Stimulated activated memory B cell treated with anti-CD40 and anti-IgM and Interleukin-4, amounts not matched to agents 10 μg/mL and 1 μg/mL and 100 μg/mL, for 72 hours (primary cell): Measurements from ENCODE around the gene ZMYM3.
"Not testable (repeated sequence)": the region's sequence is repeated elsewhere in the genome, so short reads cannot be mapped to it uniquely, and the experiment has no call there.

Experiments
- ATAC-seq: fragments of 150-1000 bp; cut with Tn5 transposase; 2 replicates; pipeline ENCODE4 v1.10.0; 2021
- H3K27ac Mint-ChIP-seq: one replicate; pipeline ENCODE4 v1.8.0; 2022; ENCODE audit warnings: mild to moderate bottlenecking, mixed read lengths
- H3K27me3 Mint-ChIP-seq: one replicate; pipeline ENCODE4 v1.8.0; 2022; ENCODE audit warnings: mixed read lengths
- H3K36me3 Mint-ChIP-seq: one replicate; pipeline ENCODE4 v1.8.0; 2022; ENCODE audit warnings: mixed read lengths
- H3K4me1 Mint-ChIP-seq: one replicate; pipeline ENCODE4 v1.8.0; 2022; ENCODE audit warnings: mixed read lengths
- H3K4me3 Mint-ChIP-seq: one replicate; pipeline ENCODE4 v1.8.0; 2022; ENCODE audit warnings: mild to moderate bottlenecking, moderate library complexity, mixed read lengths
- H3K9me3 Mint-ChIP-seq: one replicate; pipeline ENCODE4 v1.8.0; 2022; ENCODE audit warnings: mixed read lengths

The ZMYM3 gene

DNA sequence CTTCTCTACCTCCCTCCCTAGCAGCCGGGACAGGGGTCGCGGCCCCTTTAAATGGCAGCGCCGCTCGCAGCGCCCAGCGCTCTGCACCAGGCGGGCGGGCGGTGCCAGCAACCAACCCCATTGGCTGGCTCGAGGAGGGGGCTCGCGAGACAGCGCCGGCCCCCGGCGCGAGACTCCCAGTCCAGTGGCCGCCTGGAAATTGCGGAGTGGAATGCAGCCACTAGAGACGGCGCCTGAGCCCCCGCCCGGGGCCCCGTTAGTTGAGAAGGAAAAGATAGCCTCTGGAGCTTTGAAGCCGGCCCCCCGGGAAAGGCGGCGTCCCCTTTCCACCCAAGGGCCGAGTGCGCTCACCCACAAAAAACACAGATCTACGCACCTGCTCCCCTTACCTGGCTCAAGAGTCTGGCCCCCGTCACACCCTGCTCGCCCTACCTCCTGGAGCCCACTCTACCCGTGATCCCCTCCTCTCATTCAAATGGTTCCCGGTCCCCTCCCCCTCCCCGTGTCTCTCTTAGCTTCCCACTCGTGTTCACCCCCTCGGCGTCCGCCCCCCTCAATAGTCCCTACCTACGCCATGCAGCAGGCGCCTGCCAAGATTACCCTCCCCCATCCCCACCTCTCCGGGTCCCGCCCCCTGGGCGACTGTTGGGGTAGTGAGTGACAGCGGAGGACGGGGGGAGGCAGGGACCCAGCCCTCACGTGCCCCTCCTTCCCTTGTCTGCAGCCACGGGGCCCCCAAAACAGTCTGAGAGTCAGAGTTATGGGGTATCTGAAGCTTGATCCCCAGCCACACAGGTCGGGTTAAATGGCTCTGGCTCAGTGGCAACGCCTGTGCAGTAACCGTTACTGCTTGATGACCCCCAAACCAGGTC lies at the start of gene ZMYM3:
Gene ZMYM3, minus strand, starts transcription at position 49 of the 872 bp plus-strand sequence. CDS start 885 bp downstream, outside the sequence.
- Mint-ChIP-seq H3K4me3 (peak within 1 kb of the TSS; percentile 97), H3K27ac (peak within 1 kb of the TSS; percentile 91), H3K36me3 (peaks cover 9% of the 10 kb centered on the region), H3K4me1 (peaks cover 24% of the 10 kb centered on the region), H3K9me3 (no peaks in the 10 kb centered on the region), H3K27me3 (no peaks in the 10 kb centered on the region)
- ATAC-seq = peak; percentile 95

DNA sequence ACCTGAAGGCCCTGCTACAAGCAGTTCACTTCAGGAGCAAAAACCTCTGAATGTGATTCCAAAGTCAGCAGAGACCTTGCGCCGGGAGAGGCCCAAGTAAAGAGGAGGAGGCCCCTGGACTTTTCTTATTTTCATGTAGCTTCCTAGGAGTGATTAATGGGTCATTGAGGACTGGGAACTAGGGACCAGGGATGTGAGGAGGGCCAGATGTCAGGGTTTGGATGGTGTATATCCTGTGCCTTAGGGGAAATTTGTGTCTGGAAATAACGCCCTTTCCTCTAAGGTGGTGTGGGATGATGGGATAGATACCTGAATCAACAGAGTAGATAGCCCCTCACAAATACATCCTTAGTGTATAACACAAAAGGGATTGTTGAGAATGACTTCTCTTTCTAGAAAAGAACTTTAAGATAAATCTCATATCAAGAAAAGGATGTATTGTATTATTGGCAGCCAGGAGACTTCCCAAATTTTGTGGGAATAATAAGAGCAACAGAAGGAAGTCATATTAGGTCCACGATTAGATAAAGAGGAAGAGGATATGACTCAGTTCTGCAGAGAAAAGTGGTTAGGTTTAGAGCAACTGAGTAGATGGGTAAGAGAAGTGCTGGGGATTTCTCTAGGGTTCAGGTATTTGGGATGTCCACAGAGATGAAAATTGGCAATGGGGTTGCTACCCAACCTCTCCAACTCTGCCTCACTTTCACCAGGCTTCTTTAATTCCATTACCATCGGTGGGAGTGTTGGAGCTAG lies 48.7 kb upstream of the ZMYM3 start:
- no peak for ATAC-seq
- H3K9me3 Mint-ChIP-seq = no peaks in the 10 kb centered on the region
- H3K27ac Mint-ChIP-seq = no peak overlapping the region
- H3K36me3 Mint-ChIP-seq = peaks cover 37% of the 10 kb centered on the region
- no peak overlapping the region for H3K4me3 Mint-ChIP-seq
- H3K27me3 Mint-ChIP-seq = no peaks in the 10 kb centered on the region
- H3K4me1 Mint-ChIP-seq = peaks cover 7% of the 10 kb centered on the region

GRCh38 chrX:71301195-71301924 lies 47.4 kb upstream of the ZMYM3 start, which contains the start of gene ITGB1BP2:
Gene ITGB1BP2, plus strand, starts transcription at chrX:71301750. Its CDS starts 57 bp downstream, at chrX:71301807.
- ATAC-seq = no peak
- peaks cover 48% of the 10 kb centered on the region for H3K36me3 Mint-ChIP-seq
- no peaks in the 10 kb centered on the region for H3K27me3 Mint-ChIP-seq

DNA sequence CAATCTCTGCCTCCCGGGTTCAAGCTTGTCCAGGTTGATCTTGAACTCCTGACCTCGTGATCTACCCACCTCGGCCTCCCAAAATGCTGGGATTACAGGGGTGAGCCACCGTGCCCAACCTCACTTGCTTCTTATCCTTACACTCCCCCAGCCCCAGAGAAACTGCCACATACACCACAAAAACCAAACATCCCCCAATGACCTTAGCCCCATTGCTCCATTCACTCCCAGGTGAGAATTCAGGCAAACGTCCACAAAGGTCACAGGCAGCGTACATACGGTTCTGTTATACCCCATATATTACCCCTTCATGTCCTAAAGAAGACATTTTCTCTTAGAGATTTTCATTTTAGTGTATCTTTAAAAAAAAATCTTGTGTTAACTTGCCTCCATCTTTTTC lies 46.6 kb upstream of the ZMYM3 start:
- not testable (repeated sequence) for H3K9me3 Mint-ChIP-seq, ATAC-seq, H3K27ac Mint-ChIP-seq, H3K4me3 Mint-ChIP-seq, H3K4me1 Mint-ChIP-seq, H3K27me3 Mint-ChIP-seq
- H3K36me3 Mint-ChIP-seq = peaks cover 48% of the 10 kb centered on the region

More at GRCh38 chrX:71301195-71301924, 47.4 kb upstream of the ZMYM3 start, which contains the start of gene ITGB1BP2:
- no peak within 1 kb of the TSS for H3K4me3 Mint-ChIP-seq
- H3K4me1 Mint-ChIP-seq = peaks cover 7% of the 10 kb centered on the region
- no peak within 1 kb of the TSS for H3K27ac Mint-ChIP-seq
- no peaks in the 10 kb centered on the region for H3K9me3 Mint-ChIP-seq

- H3K27me3 Mint-ChIP-seq, H3K9me3 Mint-ChIP-seq, H3K4me1 Mint-ChIP-seq, H3K27ac Mint-ChIP-seq, H3K4me3 Mint-ChIP-seq, ATAC-seq: not testable (repeated sequence)
- H3K36me3 Mint-ChIP-seq = peaks cover 47% of the 10 kb centered on the region
Observed at GRCh38 chrX:71300064-71300463, 46.1 kb upstream of the ZMYM3 start.

GRCh38 chrX:71298119-71298518 lies 44.2 kb upstream of the ZMYM3 start:
- no peak for ATAC-seq
- no peak overlapping the region for H3K27ac Mint-ChIP-seq

GRCh38 chrX:71296806-71297205 lies 42.9 kb upstream of the ZMYM3 start:
- Mint-ChIP-seq H3K4me3 (no peak overlapping the region), H3K27ac (no peak overlapping the region), H3K4me1 (no peaks in the 10 kb centered on the region), H3K9me3 (no peaks in the 10 kb centered on the region), H3K27me3 (no peaks in the 10 kb centered on the region), H3K36me3 (peaks cover 40% of the 10 kb centered on the region)
- no peak for ATAC-seq

More at GRCh38 chrX:71298119-71298518, 44.2 kb upstream of the ZMYM3 start:
- Mint-ChIP-seq H3K4me3 (no peak overlapping the region), H3K27me3 (no peaks in the 10 kb centered on the region), H3K4me1 (peaks cover 7% of the 10 kb centered on the region), H3K36me3 (peaks cover 40% of the 10 kb centered on the region), H3K9me3 (no peaks in the 10 kb centered on the region)

DNA sequence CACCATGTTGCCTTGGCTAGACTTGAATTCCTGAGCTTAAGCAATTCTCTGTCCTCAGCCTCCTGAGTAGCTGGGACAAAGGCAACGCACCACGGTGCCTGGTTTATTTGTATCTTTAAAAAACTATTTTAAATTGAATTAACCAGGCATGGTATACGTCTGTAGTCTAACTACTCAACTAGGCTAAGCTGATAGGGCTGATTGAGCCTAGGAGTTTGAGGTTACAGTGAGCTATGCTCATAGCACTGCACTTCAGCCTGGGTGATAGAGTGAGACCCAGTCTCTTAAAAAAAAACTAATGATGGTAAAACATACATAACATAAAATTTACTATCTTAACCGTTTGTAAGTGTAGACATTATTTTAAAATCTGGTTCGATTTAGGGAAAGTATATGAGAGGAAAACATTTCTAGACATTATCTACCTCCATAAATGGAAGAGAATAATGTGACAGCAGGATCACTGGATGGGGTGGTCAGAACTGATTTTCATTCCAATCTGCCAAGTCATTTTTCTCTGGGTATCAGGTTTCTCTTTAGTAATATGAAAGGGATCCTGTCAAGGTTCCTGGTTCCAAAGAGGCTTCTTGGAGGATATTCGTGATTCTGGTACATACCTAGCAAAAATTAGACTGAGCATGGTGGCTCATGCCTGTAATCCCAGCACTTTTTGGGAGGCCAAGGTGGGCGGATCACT lies 38.9 kb upstream of the ZMYM3 start:
- Mint-ChIP-seq H3K4me3 (no peak overlapping the region), H3K27ac (no peak overlapping the region), H3K36me3 (peaks cover 25% of the 10 kb centered on the region), H3K27me3 (no peaks in the 10 kb centered on the region), H3K4me1 (peaks cover 7% of the 10 kb centered on the region), H3K9me3 (no peaks in the 10 kb centered on the region)
- no peak for ATAC-seq

DNA sequence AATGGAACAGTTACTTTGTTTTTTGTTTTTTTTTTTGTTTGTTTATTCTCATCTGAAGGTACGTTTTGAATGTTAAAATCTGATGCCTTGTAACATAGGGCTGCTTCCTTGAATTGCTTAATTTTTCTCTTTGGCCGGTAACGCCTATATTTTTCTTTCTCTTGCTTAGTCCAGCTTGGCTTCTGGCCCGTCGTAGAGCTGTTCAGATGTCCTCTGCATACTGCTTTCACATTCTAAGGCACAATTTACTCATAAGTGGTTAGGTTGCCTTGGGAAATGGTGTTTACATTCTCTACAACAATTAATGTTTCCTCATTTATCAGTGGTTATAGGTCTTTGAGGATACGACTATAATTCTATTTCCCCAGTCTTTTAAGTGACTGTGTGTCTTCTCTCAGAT lies 37.4 kb upstream of the ZMYM3 start:
- Mint-ChIP-seq H3K4me3 (no peak overlapping the region), H3K9me3 (no peaks in the 10 kb centered on the region), H3K4me1 (peaks cover 7% of the 10 kb centered on the region), H3K27ac (no peak overlapping the region), H3K36me3 (peaks cover 12% of the 10 kb centered on the region), H3K27me3 (no peaks in the 10 kb centered on the region)
- no peak for ATAC-seq

GRCh38 chrX:71285929-71286328 lies 32.0 kb upstream of the ZMYM3 start:
- no peak overlapping the region for H3K27ac Mint-ChIP-seq
- H3K36me3 Mint-ChIP-seq = no peaks in the 10 kb centered on the region
- H3K27me3 Mint-ChIP-seq = no peaks in the 10 kb centered on the region
- H3K9me3 Mint-ChIP-seq = no peaks in the 10 kb centered on the region
- no peak for ATAC-seq
- peaks cover 7% of the 10 kb centered on the region for H3K4me1 Mint-ChIP-seq
- H3K4me3 Mint-ChIP-seq = peak overlapping the region; percentile 66

DNA sequence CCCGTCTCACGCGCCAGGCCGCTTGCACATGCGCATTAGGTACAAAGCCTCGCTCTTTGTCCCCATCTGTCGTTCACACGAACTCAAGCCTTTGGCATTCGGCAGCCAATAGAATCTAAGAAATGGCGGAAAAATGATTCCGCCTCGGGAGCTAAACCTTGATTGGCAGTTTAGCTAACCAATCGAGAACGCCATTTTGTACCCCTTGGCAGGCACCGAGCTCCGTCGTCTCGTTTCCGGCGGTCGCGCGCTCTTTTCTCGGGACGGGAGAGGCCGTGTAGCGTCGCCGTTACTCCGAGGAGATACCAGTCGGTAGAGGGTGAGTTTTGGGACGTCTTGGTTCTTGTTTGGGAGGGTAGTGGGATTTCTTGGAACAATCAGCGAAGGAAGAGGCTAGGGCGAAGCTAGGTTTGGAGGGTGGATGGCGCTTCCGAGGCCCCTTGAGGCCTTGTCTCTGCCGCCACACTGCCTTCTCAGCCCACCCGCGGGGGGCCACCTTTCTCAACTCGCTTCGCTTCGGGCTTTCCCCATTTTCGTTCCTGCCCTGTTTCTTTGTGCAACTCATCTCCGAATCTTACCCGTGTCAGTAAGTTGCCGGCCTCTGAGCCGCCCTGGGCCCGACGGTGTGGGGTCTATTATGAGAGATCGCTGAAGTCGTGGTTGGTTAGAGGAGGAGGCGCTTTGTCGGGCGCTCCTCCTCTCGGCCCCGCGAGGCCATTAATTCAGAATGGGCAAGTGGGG lies 29.6 kb upstream of the ZMYM3 start, which contains the start of gene NONO:
Gene NONO, plus strand, starts transcription at position 233 of the 741 bp plus-strand sequence. CDS start 7,003 bp downstream, outside the sequence.
- no peaks in the 10 kb centered on the region for H3K36me3 Mint-ChIP-seq
- H3K27ac Mint-ChIP-seq = peak within 1 kb of the TSS; percentile 100
- peak; percentile 96 for ATAC-seq
- H3K9me3 Mint-ChIP-seq = no peaks in the 10 kb centered on the region
- peaks cover 3% of the 10 kb centered on the region for H3K4me1 Mint-ChIP-seq
- H3K27me3 Mint-ChIP-seq = no peaks in the 10 kb centered on the region
- peak within 1 kb of the TSS; percentile 92 for H3K4me3 Mint-ChIP-seq

GRCh38 chrX:71282514-71283402 lies 28.8 kb upstream of the ZMYM3 start:
- no peaks in the 10 kb centered on the region for H3K9me3 Mint-ChIP-seq
- H3K27ac Mint-ChIP-seq = peak overlapping the region; percentile 100
- no peaks in the 10 kb centered on the region for H3K36me3 Mint-ChIP-seq
- ATAC-seq = peak; percentile 74
- H3K27me3 Mint-ChIP-seq = no peaks in the 10 kb centered on the region
- H3K4me1 Mint-ChIP-seq = no peaks in the 10 kb centered on the region
- H3K4me3 Mint-ChIP-seq = peak overlapping the region; percentile 92

DNA sequence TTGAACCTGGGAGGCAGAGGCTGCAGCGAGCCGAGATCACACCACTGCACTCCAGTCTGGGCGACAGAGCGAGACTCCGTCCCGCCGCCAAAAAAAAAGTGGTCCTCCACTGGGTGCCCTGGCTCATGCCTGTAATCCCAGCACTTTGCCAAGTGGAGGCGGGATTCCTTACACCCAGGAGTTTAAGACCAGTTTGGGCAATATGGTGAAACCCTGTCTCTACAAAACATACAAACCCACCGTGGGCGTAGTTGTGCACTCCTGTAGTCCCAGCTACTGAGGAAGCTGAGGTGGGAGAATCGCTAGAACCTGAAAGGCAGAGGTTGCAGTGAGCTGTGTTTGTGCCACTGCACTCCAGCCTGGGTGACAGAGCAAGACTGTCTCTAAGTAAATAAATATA lies 27.4 kb upstream of the ZMYM3 start:
- not testable (repeated sequence) for H3K4me3 Mint-ChIP-seq, H3K9me3 Mint-ChIP-seq, ATAC-seq, H3K27me3 Mint-ChIP-seq, H3K4me1 Mint-ChIP-seq, H3K27ac Mint-ChIP-seq, H3K36me3 Mint-ChIP-seq
